Measurements from ENCODE around the gene GATM.

The GATM gene

GRCh38 chr15:45387380-45388007 lies 9.2 kb upstream of the GATM start:
- TF ChIP-seq CTCF (IDR thresholded peaks at IDR 0.05; ENCODE audit: insufficient read depth, low read depth, low read length, missing control alignments) = no peak
- H3K4me3 ChIP-seq (ENCODE audit: low read depth, low read length) = no peak overlapping the region
- no peak for DNase-seq (ENCODE audit: low read depth)

GRCh38 chr15:45386974-45387373 lies 8.6 kb upstream of the GATM start:
- no peak for TF ChIP-seq CTCF (IDR thresholded peaks at IDR 0.05; ENCODE audit: insufficient read depth, low read depth, low read length, missing control alignments)
- H3K4me3 ChIP-seq (ENCODE audit: low read depth, low read length) = no peak overlapping the region
- DNase-seq (ENCODE audit: low read depth) = no peak

- no peak for TF ChIP-seq CTCF (IDR thresholded peaks at IDR 0.05; ENCODE audit: insufficient read depth, low read depth, low read length, missing control alignments)
- DNase-seq (ENCODE audit: low read depth) = no peak
- H3K4me3 ChIP-seq (ENCODE audit: low read depth, low read length) = no peak overlapping the region
Observed at GRCh38 chr15:45386420-45386819, 8.1 kb upstream of the GATM start.

GRCh38 chr15:45385590-45385989 lies 7.2 kb upstream of the GATM start:
- no peak overlapping the region for H3K4me3 ChIP-seq (ENCODE audit: low read depth, low read length)
- DNase-seq (ENCODE audit: low read depth) = no peak
- TF ChIP-seq CTCF (IDR thresholded peaks at IDR 0.05; ENCODE audit: insufficient read depth, low read depth, low read length, missing control alignments) = no peak

GRCh38 chr15:45384700-45385099 lies 6.4 kb upstream of the GATM start:
- H3K4me3 ChIP-seq (ENCODE audit: low read depth, low read length) = no peak overlapping the region
- TF ChIP-seq CTCF (IDR thresholded peaks at IDR 0.05; ENCODE audit: insufficient read depth, low read depth, low read length, missing control alignments) = no peak
- DNase-seq (ENCODE audit: low read depth) = no peak

GRCh38 chr15:45378913-45379262 lies 544 bp upstream of the GATM start:
- no peak for TF ChIP-seq CTCF (IDR thresholded peaks at IDR 0.05; ENCODE audit: insufficient read depth, low read depth, low read length, missing control alignments)
- peak overlapping the region; percentile 64 for H3K4me3 ChIP-seq (ENCODE audit: low read depth, low read length)
- no peak for DNase-seq (ENCODE audit: low read depth)

GRCh38 chr15:45377609-45378148 lies 665 bp downstream of the GATM start:
- peak; percentile 10 for DNase-seq (ENCODE audit: low read depth)

More at GRCh38 chr15:45377609-45378148, 665 bp downstream of the GATM start:
- no peak for TF ChIP-seq CTCF (IDR thresholded peaks at IDR 0.05; ENCODE audit: insufficient read depth, low read depth, low read length, missing control alignments)
- peak overlapping the region; percentile 64 for H3K4me3 ChIP-seq (ENCODE audit: low read depth, low read length)
